Nasal cavity respiratory epithelium epithelial cell of viscerocranial mucosa (primary cell): ENCODE data around the gene PYGO1. TPM values are rescaled to one million over a fixed set of nuclear protein-coding genes. Genes with fewer than 3 reads are reported as not detected.

Experiments used
- total RNA-seq: library from RNA; depleted of rRNA; stranded (reverse); fragments of >200 nt; gene quantifications from 2 replicates; pipeline ENCODE4 v1.2.3, GENCODE V29; 2014

The PYGO1 gene
- 0.34 and 2.8 TPM in 2 replicates for total RNA-seq

DNA sequence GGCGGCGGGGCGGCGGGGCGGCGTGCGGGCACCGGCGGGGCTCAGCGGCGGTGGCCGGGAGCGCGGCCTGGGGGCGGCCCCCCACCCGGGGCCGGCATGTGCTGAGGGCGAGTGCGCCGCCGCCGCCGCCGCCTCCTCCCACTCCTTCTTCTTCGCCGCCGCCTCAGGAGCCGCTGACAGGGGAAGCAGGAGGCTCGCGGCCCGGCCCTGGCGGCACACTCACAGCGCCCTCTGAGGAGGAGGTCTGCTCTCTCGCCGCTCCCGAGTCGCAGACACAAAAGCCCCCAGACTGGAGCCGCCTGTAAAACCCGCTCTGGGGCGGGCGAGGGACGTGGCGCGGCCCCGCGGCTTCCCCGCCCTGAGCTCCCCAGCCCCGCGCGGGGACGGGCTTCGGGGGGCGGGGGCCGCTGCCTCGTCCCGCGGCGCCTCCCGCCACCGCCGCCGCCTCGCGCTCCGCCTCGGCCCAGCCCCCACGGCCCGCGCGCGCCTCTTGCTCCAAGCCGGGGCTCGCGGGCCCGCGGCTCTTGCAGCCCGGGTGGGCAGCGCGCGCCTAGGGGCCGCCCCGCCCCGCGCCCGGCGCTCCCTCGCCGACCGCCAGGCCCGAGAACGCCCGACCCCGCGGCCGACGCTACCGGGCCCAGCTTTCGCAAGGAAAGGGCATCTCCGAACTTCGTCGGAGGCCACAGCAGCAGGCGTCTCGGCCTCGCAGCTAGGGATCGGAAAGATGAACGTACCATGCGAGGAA, at the start of gene PYGO1:
Gene PYGO1, minus strand, starts transcription at position 276 of the 745 bp plus-strand sequence. CDS start 462 bp downstream, outside the sequence.

Other genes starting within 250 kb of the PYGO1 start
- gene CCPG1, start 180.0 kb downstream of the PYGO1 start, total RNA-seq, result 81.0 and 134 TPM in 2 replicates
- gene PIERCE2, start 179.8 kb downstream of the PYGO1 start, total RNA-seq, result 1.4 and 2.1 TPM in 2 replicates
- 0.68 and 1.6 TPM in 2 replicates for gene DNAAF4, start 80.1 kb downstream of the PYGO1 start, total RNA-seq
- gene PRTG, start 154.8 kb upstream of the PYGO1 start, total RNA-seq, result under 0.01 TPM in 1 of 2 replicates, not detected in the other